Activated naive CD4-positive, alpha-beta T cell treated with anti-CD3 and anti-CD28 coated beads for 36 hours (primary cell): ENCODE data around the gene SIDT2. TPM values are rescaled to one million over a fixed set of nuclear protein-coding genes. Genes with fewer than 3 reads are reported as not detected.

ENCODE experiments used
- CTCF ChIA-PET: fragments of 350-600 bp; sonication (Branson Sonifier 250); formaldehyde crosslinking; loops from one replicate; lab custom pipeline; 2021; ENCODE audit warnings: antibody characterized with exemption; lab: Charles Lee
- DNase-seq: peaks from one replicate; pipeline ENCODE4 v3.0.0-alpha.2; 2020
- H3K27ac Mint-ChIP-seq: one replicate; pipeline ENCODE4 v1.8.0; 2021; ENCODE audit warnings: mild to moderate bottlenecking, mixed read lengths
- H3K27me3 Mint-ChIP-seq: one replicate; pipeline ENCODE4 v1.8.0; 2021; ENCODE audit warnings: low read depth, mixed read lengths
- H3K36me3 Mint-ChIP-seq: one replicate; pipeline ENCODE4 v1.8.0; 2021; ENCODE audit warnings: low read depth, mixed read lengths
- H3K4me1 Mint-ChIP-seq: one replicate; pipeline ENCODE4 v1.8.0; 2021; ENCODE audit warnings: low read depth, mixed read lengths
- H3K4me3 Mint-ChIP-seq: one replicate; pipeline ENCODE4 v1.8.0; 2021; ENCODE audit warnings: mild to moderate bottlenecking, moderate library complexity, mixed read lengths
- H3K9me3 Mint-ChIP-seq: one replicate; pipeline ENCODE4 v1.8.0; 2021; ENCODE audit warnings: mixed read lengths
- intact Hi-C: fragments of 100-400 bp; cut with micrococcal nuclease; formaldehyde crosslinking; loops from one replicate; pipeline ENCODE4 v1.15.1; 2023
- total RNA-seq, 2 experiments: library from RNA; stranded (reverse); gene quantifications; one replicate each; pipeline ENCODE4 v1.2.3, GENCODE V29; 2021

The SIDT2 gene
- total RNA-seq, 2 experiments from 2014 or later: 23.9 to 25.6 TPM

- CTCF ChIA-PET: interaction anchor here (0.9 kb wide), 1 partner anchor 13 kb away, joined by 6 read pairs; no protein-coding TSS in a partner anchor
- DNase-seq: no peak
- Mint-ChIP-seq H3K27ac (no peak overlapping the region), H3K4me1 (peaks cover 7% of the 10 kb centered on the region), H3K36me3 (peaks cover 34% of the 10 kb centered on the region), H3K27me3 (no peaks in the 10 kb centered on the region), H3K4me3 (no peak overlapping the region), H3K9me3 (no peaks in the 10 kb centered on the region)
- intact Hi-C loops: no loop called here
Measured at GRCh38 chr11:117212697-117213355, 34.3 kb downstream of the SIDT2 start.

DNA sequence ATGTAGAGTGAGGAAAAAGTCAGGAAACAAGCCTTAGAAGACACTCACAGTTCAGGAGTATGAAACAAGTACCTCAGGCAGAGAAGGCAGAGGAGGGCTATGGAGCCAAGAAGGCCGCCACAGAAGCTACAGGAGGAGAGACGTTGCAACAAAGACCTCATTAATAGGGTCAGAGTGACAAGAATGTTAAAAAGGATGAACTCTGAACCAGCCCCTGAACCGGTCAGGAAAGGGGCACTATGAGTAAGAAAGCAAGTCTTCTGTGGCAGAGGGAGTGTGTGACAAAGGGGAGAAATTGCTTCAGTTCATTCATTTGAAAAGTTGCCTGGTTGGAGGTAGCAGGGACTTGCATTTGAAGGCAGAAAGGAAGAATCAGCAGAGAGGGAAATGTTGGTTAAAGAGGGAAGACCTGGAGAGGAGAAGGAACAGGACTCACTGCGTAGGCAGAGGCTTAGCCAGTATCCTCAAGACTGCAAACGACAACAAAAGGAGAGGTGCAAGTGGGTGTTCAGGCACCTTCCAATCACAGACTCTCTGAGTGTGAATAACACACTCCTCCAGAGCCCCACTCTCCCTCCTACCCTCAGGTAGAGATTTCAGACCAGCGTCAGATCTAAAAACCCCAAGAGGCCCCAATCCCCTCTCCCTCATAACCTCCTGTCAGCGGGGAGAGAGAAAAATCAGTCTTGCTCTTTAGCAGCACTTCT is 36.0 kb downstream of the SIDT2 start:
- H3K36me3 Mint-ChIP-seq: peaks cover 48% of the 10 kb centered on the region
- CTCF ChIA-PET: interaction anchor here (1.2 to 1.3 kb wide), 2 partner anchors 12 to 34 kb away, joined by 3 to 5 read pairs; no protein-coding TSS in a partner anchor
- intact Hi-C loops: no loop called here
- H3K9me3 Mint-ChIP-seq: no peaks in the 10 kb centered on the region
- no peak overlapping the region for H3K4me3 Mint-ChIP-seq
- no peak for DNase-seq
- H3K27me3 Mint-ChIP-seq: no peaks in the 10 kb centered on the region
- peak overlapping the region; percentile 37 for H3K27ac Mint-ChIP-seq
- H3K4me1 Mint-ChIP-seq: peaks cover 7% of the 10 kb centered on the region

GRCh38 chr11:117217141-117218084 is 38.9 kb downstream of the SIDT2 start:
- peaks cover 47% of the 10 kb centered on the region for H3K36me3 Mint-ChIP-seq

GRCh38 chr11:117218133-117218915 is 39.8 kb downstream of the SIDT2 start:
- peak overlapping the region; percentile 24 for H3K27ac Mint-ChIP-seq
- DNase-seq: no peak
- peaks cover 7% of the 10 kb centered on the region for H3K4me1 Mint-ChIP-seq
- H3K9me3 Mint-ChIP-seq: no peaks in the 10 kb centered on the region
- CTCF ChIA-PET: interaction anchor here (0.6 to 4.3 kb wide), 2 partner anchors 11 to 233 kb away, joined by 3 to 25 read pairs; no protein-coding TSS in a partner anchor
- peaks cover 48% of the 10 kb centered on the region for H3K36me3 Mint-ChIP-seq
- H3K27me3 Mint-ChIP-seq: no peaks in the 10 kb centered on the region
- intact Hi-C loops: no loop called here
- H3K4me3 Mint-ChIP-seq: no peak overlapping the region

More at GRCh38 chr11:117217141-117218084, 38.9 kb downstream of the SIDT2 start:
- no peaks in the 10 kb centered on the region for H3K9me3 Mint-ChIP-seq
- CTCF ChIA-PET: interaction anchor here (0.6 to 4.3 kb wide), 3 partner anchors 12 to 234 kb away, joined by 3 to 25 read pairs (median 5); no protein-coding TSS in a partner anchor
- no peak for DNase-seq
- peaks cover 7% of the 10 kb centered on the region for H3K4me1 Mint-ChIP-seq
- H3K4me3 Mint-ChIP-seq: no peak overlapping the region
- intact Hi-C loops: no loop called here
- H3K27ac Mint-ChIP-seq: peak overlapping the region; percentile 51
- no peaks in the 10 kb centered on the region for H3K27me3 Mint-ChIP-seq

DNA sequence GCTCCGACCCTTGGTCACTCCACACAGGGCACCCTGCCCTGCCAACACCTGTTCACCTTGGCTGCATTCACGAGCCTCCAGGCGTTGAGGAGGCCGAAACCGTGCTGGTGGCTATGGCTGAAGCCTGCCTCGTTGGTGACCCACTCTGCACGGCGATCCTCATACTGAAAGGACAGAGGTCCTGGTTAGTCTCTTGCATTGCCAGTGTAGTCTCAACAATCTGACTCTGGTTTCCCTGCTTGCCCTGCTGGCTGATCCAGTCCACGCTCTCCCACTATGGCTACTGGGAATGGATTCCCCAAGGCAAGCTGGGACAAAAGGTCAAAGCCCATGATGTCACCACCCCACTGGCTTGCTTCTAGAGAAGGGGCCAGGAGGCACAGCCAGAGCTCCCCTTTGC is 40.5 kb downstream of the SIDT2 start:
- no peak for DNase-seq
- intact Hi-C loops: no loop called here
- Mint-ChIP-seq H3K4me3 (no peak overlapping the region), H3K27me3 (no peaks in the 10 kb centered on the region), H3K4me1 (peaks cover 7% of the 10 kb centered on the region), H3K36me3 (peaks cover 49% of the 10 kb centered on the region), H3K9me3 (no peaks in the 10 kb centered on the region), H3K27ac (peak overlapping the region; percentile 24)
- CTCF ChIA-PET: interaction anchor here (4.3 kb wide), 1 partner anchor 10 kb away, joined by 25 read pairs; no protein-coding TSS in a partner anchor

DNA sequence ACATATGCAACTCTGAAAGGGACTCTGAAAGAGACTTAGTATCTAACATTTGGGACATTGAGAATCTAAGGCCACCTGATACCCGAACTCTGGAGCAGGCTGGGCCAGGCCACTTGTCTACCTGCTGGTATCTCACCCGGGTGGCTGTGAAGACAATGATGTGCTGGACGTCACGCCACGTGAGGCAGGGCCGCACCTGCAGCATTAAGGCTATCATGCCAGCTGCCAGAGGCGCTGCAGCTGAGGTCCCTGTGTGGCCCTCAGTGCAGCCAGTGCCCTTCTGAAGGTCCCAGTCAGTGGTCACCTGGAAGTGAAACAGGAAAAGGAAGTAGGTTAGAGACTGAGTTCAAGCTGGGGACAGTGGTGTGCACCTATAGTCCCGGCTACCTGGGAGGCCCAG is 40.9 kb downstream of the SIDT2 start:
- no peak for DNase-seq
- intact Hi-C loops: no loop called here
- no peaks in the 10 kb centered on the region for H3K27me3 Mint-ChIP-seq
- peaks cover 7% of the 10 kb centered on the region for H3K4me1 Mint-ChIP-seq
- H3K36me3 Mint-ChIP-seq: peaks cover 49% of the 10 kb centered on the region
- H3K9me3 Mint-ChIP-seq: no peaks in the 10 kb centered on the region
- no peak overlapping the region for H3K27ac Mint-ChIP-seq
- CTCF ChIA-PET: interaction anchor here (4.3 kb wide), 1 partner anchor 10 kb away, joined by 25 read pairs; no protein-coding TSS in a partner anchor
- H3K4me3 Mint-ChIP-seq: no peak overlapping the region

DNA sequence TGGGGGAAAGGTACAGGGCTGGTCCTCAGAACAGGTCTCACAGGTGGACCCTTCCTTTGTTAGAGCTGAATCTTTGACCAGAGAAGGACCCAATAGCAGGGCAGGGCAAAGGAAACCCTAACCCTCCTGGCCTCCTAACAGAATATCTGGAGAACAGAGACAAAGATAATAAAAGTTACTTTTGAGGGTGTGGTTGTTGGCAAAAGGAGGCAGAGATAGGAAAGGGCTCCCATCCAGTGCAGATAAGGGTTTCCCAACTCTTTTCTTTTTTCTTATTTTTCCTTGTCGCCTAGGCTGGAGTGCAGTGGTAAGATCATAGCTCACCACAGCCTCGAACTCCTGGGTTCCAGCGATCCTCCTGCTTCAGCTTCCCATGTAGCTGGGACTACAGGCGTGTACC is 41.5 kb downstream of the SIDT2 start:
- CTCF ChIA-PET: interaction anchor here (4.3 kb wide), 1 partner anchor 9 kb away, joined by 25 read pairs; no protein-coding TSS in a partner anchor
- no peak for DNase-seq
- no peaks in the 10 kb centered on the region for H3K9me3 Mint-ChIP-seq
- intact Hi-C loops: no loop called here
- H3K27ac Mint-ChIP-seq: no peak overlapping the region
- peaks cover 51% of the 10 kb centered on the region for H3K36me3 Mint-ChIP-seq
- H3K4me1 Mint-ChIP-seq: peaks cover 7% of the 10 kb centered on the region
- H3K27me3 Mint-ChIP-seq: no peaks in the 10 kb centered on the region
- H3K4me3 Mint-ChIP-seq: no peak overlapping the region

GRCh38 chr11:117220568-117220967 is 42.0 kb downstream of the SIDT2 start:
- Mint-ChIP-seq H3K9me3 (no peaks in the 10 kb centered on the region), H3K27ac (no peak overlapping the region), H3K4me3 (no peak overlapping the region), H3K27me3 (no peaks in the 10 kb centered on the region), H3K4me1 (peaks cover 7% of the 10 kb centered on the region), H3K36me3 (peaks cover 55% of the 10 kb centered on the region)
- intact Hi-C loops: no loop called here
- DNase-seq: no peak
- CTCF ChIA-PET: interaction anchor here (4.3 kb wide), 1 partner anchor 9 kb away, joined by 25 read pairs; no protein-coding TSS in a partner anchor

GRCh38 chr11:117220999-117221774 is 42.6 kb downstream of the SIDT2 start:
- intact Hi-C loops: no loop called here
- Mint-ChIP-seq H3K4me1 (peaks cover 7% of the 10 kb centered on the region), H3K27me3 (no peaks in the 10 kb centered on the region), H3K4me3 (no peak overlapping the region), H3K9me3 (no peaks in the 10 kb centered on the region), H3K36me3 (peaks cover 55% of the 10 kb centered on the region), H3K27ac (no peak overlapping the region)
- no peak for DNase-seq
- CTCF ChIA-PET: interaction anchor here (4.3 kb wide), 1 partner anchor 8 kb away, joined by 25 read pairs; no protein-coding TSS in a partner anchor

DNA sequence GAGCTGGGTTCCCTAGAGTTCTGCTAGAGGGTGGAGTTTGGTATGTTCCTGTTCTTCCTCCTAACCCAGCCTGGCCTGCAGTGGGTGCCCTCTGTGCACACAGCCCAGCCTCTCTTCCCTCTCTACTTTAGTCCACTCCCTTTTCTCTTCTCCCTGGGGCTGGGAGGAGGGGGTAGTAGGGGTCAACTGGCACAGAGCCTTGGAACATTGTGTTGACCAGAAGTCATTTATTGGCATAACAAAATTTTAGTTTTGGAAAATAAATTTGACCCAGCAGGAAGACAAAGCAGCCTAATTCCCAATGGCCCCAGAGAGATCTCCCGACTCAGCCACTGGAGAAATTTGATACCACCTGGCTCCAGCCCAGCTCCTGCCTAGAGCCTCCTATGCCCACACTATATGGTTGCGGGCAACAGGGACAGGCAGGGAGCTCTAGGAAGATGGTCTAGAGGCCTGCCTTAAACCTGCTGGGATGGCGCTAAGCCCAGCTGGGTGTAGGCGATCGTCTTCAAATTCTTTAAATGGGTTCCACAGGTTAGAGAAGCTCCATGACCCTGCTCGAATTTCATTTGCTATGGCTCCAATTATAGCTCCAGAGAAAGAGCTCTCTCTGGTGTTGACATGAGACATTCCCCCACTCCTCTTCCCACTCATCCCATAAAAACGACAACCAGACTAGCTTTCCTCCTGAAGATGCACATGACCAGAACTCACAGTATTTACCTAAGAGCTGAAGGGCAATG is 43.4 kb downstream of the SIDT2 start:
- H3K4me1 Mint-ChIP-seq: peaks cover 7% of the 10 kb centered on the region
- H3K4me3 Mint-ChIP-seq: no peak overlapping the region
- CTCF ChIA-PET: interaction anchor here (5.6 kb wide), 1 partner anchor 41 kb away, joined by 72 read pairs; the partner anchor contains the start of gene SIDT2
- no peak for DNase-seq
- no peaks in the 10 kb centered on the region for H3K27me3 Mint-ChIP-seq
- no peaks in the 10 kb centered on the region for H3K9me3 Mint-ChIP-seq
- H3K27ac Mint-ChIP-seq: no peak overlapping the region
- intact Hi-C loops: no loop called here
- H3K36me3 Mint-ChIP-seq: peaks cover 58% of the 10 kb centered on the region
